Caco-2 (cell line): Measurements from ENCODE around the gene PCGF1. TPM values are rescaled to one million over a fixed set of nuclear protein-coding genes. Genes with fewer than 3 reads are reported as not detected.
A peak's percentile ranks its signal among the peaks of the same experiment; 100 is the strongest.

Source experiments
- BruUV-seq: library from RNA; stranded (reverse); fragments of 400-500 nt; replicated peaks from 2 replicates; lab custom pipeline; 2021; lab: Mats Ljungman, UMichigan
- CTCF ChIA-PET: fragments of 300-600 bp; sonication (Branson Sonifier 250); formaldehyde crosslinking; loops from one replicate; lab custom pipeline; 2022; ENCODE audit warnings: antibody characterized with exemption; lab: Charles Lee
- POLR2A ChIA-PET: fragments of 300-600 bp; sonication (Branson Sonifier 250); formaldehyde crosslinking; loops from one replicate; lab custom pipeline; 2022; ENCODE audit warnings: antibody characterized with exemption; lab: Charles Lee
- DNase-seq, 2 experiments: peaks; one replicate each; pipeline versions ENCODE4 v3.0.0 to v3.0.0-alpha.2; 2020 to 2022
- H3K27me3 ChIP-seq: replicated peaks from 2 replicates; pipeline ENCODE4 v1.6.0; 2011; ENCODE audit warnings: low read length; ENCODE audit not compliant: control insufficient read depth, insufficient read depth
- H3K36me3 ChIP-seq: 2 replicates; pipeline ENCODE4 v1.5.1; 2011; ENCODE audit warnings: low read length; ENCODE audit not compliant: control insufficient read depth, insufficient read depth
- H3K4me1 ChIP-seq: fragments of 250-450 bp; sonication (Bioruptor Pico); 2 replicates; pipeline ENCODE4 v1.5.1; 2020; ENCODE audit warnings: mild to moderate bottlenecking
- H3K4me3 ChIP-seq: 2 replicates; pipeline ENCODE4 v1.5.1; 2011; ENCODE audit warnings: low read depth, mild to moderate bottlenecking, control low read depth, low read length
- H3K9me3 ChIP-seq: fragments of 250-450 bp; sonication (Bioruptor Pico); 2 replicates; pipeline ENCODE4 v1.5.1; 2020; ENCODE audit warnings: mild to moderate bottlenecking, moderate library complexity
- H3K27ac Mint-ChIP-seq: one replicate; pipeline ENCODE4 v1.8.0; 2022; ENCODE audit warnings: mixed read lengths; ENCODE audit not compliant: unreplicated experiment
- H3K27me3 Mint-ChIP-seq: one replicate; pipeline ENCODE4 v1.8.0; 2022; ENCODE audit warnings: mixed read lengths; ENCODE audit not compliant: insufficient read depth, unreplicated experiment
- H3K36me3 Mint-ChIP-seq: one replicate; pipeline ENCODE4 v1.8.0; 2022; ENCODE audit warnings: mild to moderate bottlenecking, mixed read lengths; ENCODE audit not compliant: insufficient read depth, unreplicated experiment
- H3K4me1 Mint-ChIP-seq: one replicate; pipeline ENCODE4 v1.8.0; 2022; ENCODE audit warnings: low read depth, mixed read lengths; ENCODE audit not compliant: unreplicated experiment
- H3K4me3 Mint-ChIP-seq: one replicate; pipeline ENCODE4 v1.8.0; 2022; ENCODE audit warnings: mild to moderate bottlenecking, moderate library complexity, mixed read lengths; ENCODE audit not compliant: unreplicated experiment
- H3K9me3 Mint-ChIP-seq: one replicate; pipeline ENCODE4 v1.8.0; 2022; ENCODE audit warnings: mixed read lengths; ENCODE audit not compliant: unreplicated experiment
- CTCF ChIP-seq, 2 experiments: fragments of 200-600 bp in 1 of 2; IDR thresholded peaks; 1 replicate in 1 of 2; 2 replicates in 1 of 2; pipeline versions ENCODE4 v1.5.1 to v1.8.0; 2011 to 2022; ENCODE audit warnings: antibody characterized with exemption in 1 of 2, control low read depth in 1 of 2, inconsistent platforms in 1 of 2, low read depth in 1 of 2, low read length in 1 of 2, mild to moderate bottlenecking in 1 of 2, moderate library complexity in 1 of 2; ENCODE audit not compliant: insufficient read depth in 1 of 2, severe bottlenecking in 1 of 2, unreplicated experiment in 1 of 2
- intact Hi-C: fragments of 100-400 bp; cut with micrococcal nuclease; formaldehyde crosslinking; loops from one replicate; pipeline ENCODE4 v1.10.0; 2022; ENCODE audit not compliant: unreplicated experiment
- total RNA-seq: library from RNA; stranded (reverse); gene quantifications from 2 replicates; pipeline ENCODE4 v1.2.3, GENCODE V29; 2022

PCGF1 gene
- total RNA-seq, 1 experiment from 2014 or later: 29.7 TPM

GRCh38 chr2:74481431-74481830 is 26.1 kb downstream of the PCGF1 start:
- no peak for TF ChIP-seq CTCF (IDR thresholded peaks at IDR 0.05; ENCODE audit: insufficient read depth in 1 of 2, low read depth in 1 of 2, low read length in 1 of 2, severe bottlenecking in 1 of 2, unreplicated experiment in 1 of 2)
- Histone ChIP-seq H3K4me3 (peak overlapping the region; percentile 76), H3K27me3 (no peaks in the 10 kb centered on the region), H3K36me3 (peaks cover 3% of the 10 kb centered on the region; the same call in 1 of the 2 replicates), H3K9me3 (no peaks in the 10 kb centered on the region), H3K4me1 (peaks cover 8% of the 10 kb centered on the region)
- intact Hi-C loops: no loop called here
- ChIA-PET POLR2A (interaction anchor here (0.8 to 1.8 kb wide), 3 partner anchors 18 to 23 kb away, joined by 3 to 7 read pairs (median 3); partner anchors contain the start of genes LBX2 and WBP1), CTCF (interaction anchor here (1.7 to 2.0 kb wide), 2 partner anchors 22 to 51 kb away, joined by 6 to 8 read pairs; no protein-coding TSS in a partner anchor)
- Mint-ChIP-seq H3K27me3 (no peaks in the 10 kb centered on the region), H3K4me3 (peak overlapping the region; percentile 82), H3K27ac (peak overlapping the region; percentile 90), H3K9me3 (no peaks in the 10 kb centered on the region), H3K36me3 (peaks cover 70% of the 10 kb centered on the region), H3K4me1 (peaks cover 18% of the 10 kb centered on the region)
- no peak for DNase-seq
- no TSS peak for BruUV-seq

GRCh38 chr2:74474899-74475298 is 32.6 kb downstream of the PCGF1 start:
- Histone ChIP-seq H3K27me3 (no peaks in the 10 kb centered on the region), H3K4me1 (peaks cover 4% of the 10 kb centered on the region; the same call in 1 of the 2 replicates), H3K9me3 (no peaks in the 10 kb centered on the region), H3K36me3 (no peaks in the 10 kb centered on the region), H3K4me3 (no peak overlapping the region)
- no peak for DNase-seq
- Mint-ChIP-seq H3K4me3 (no peak overlapping the region), H3K27ac (no peak overlapping the region), H3K4me1 (peaks cover 8% of the 10 kb centered on the region), H3K36me3 (peaks cover 61% of the 10 kb centered on the region), H3K27me3 (no peaks in the 10 kb centered on the region), H3K9me3 (no peaks in the 10 kb centered on the region)
- ChIA-PET CTCF (no interaction called here), POLR2A (no interaction called here)
- intact Hi-C loops: no loop called here
- TF ChIP-seq CTCF (IDR thresholded peaks at IDR 0.05; ENCODE audit: insufficient read depth in 1 of 2, low read depth in 1 of 2, low read length in 1 of 2, severe bottlenecking in 1 of 2, unreplicated experiment in 1 of 2): peak; percentile 14 to 37
- no TSS peak for BruUV-seq

GRCh38 chr2:74474481-74474880 is 33.0 kb downstream of the PCGF1 start:
- H3K36me3 ChIP-seq: no peaks in the 10 kb centered on the region
- peaks cover 4% of the 10 kb centered on the region; the same call in 1 of the 2 replicates for H3K4me1 ChIP-seq
- TF ChIP-seq CTCF (IDR thresholded peaks at IDR 0.05; ENCODE audit: insufficient read depth in 1 of 2, low read depth in 1 of 2, low read length in 1 of 2, severe bottlenecking in 1 of 2, unreplicated experiment in 1 of 2): no peak
- H3K9me3 ChIP-seq: no peaks in the 10 kb centered on the region
- POLR2A ChIA-PET: interaction anchor here (2.4 kb wide), 1 partner anchor 16 kb away, joined by 20 read pairs; the partner anchor contains the start of gene WBP1
- no TSS peak for BruUV-seq
- peak overlapping the region; percentile 24 for H3K4me3 Mint-ChIP-seq
- H3K27ac Mint-ChIP-seq: no peak overlapping the region
- peaks cover 8% of the 10 kb centered on the region for H3K4me1 Mint-ChIP-seq
- CTCF ChIA-PET: interaction anchor here (0.6 kb wide), 1 partner anchor 58 kb away, joined by 4 read pairs; no protein-coding TSS in a partner anchor
- intact Hi-C loops: no loop called here
- peaks cover 58% of the 10 kb centered on the region for H3K36me3 Mint-ChIP-seq
- H3K27me3 ChIP-seq: no peaks in the 10 kb centered on the region
- no peak overlapping the region for H3K4me3 ChIP-seq
- no peak for DNase-seq
- no peaks in the 10 kb centered on the region for H3K27me3 Mint-ChIP-seq
- no peaks in the 10 kb centered on the region for H3K9me3 Mint-ChIP-seq
